NCI-H2227 treated with DMSO at 0.1 percent for 48 hours (cell line): Measurements from ENCODE around the gene DOCK4.

ENCODE experiments used
- DNase-seq: peaks from one replicate; lab custom pipeline; 2025; lab: John Stamatoyannopoulos, UW

The DOCK4 gene

GRCh38 chr7:112159351-112159750, 46.8 kb downstream of the DOCK4 start:
- no peak for DNase-seq

DNA sequence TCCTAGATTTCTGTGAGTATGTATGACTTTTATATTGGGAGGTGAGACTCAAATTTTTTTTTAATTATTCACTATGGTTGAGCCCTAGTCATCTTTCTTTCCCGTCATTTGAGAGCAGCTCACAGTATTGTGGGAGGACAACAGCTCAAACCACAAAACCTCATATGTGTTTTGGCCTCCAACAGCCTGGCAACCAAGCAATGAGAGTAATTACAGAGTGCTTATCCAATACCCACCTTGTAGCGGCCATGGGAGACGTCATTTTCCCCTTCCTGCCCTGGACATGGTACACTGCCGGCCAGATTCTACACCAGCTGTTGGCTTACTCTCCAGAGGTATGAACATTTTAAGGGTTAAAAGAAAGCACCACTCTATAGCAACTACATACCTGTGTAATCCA, 49.1 kb downstream of the DOCK4 start:
- DNase-seq: no peak

DNA sequence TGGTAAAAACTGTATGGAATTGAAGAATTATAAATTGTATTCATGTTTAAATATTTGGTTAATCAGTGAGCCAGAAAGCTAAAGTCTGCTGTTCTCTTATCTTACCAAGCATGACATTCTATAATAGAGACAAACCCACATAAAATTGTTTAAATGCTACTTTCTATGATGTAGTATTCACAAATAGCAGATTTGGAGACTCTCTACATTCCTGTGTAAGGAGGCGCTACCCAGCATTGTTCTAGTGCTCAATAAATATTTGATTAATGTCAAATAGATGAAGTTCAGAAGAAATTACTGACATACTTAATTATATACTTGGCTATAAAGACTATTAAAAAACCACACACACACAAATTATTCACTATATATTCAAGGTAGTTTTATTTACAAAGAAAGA, 49.8 kb downstream of the DOCK4 start:
- no peak for DNase-seq

DNA sequence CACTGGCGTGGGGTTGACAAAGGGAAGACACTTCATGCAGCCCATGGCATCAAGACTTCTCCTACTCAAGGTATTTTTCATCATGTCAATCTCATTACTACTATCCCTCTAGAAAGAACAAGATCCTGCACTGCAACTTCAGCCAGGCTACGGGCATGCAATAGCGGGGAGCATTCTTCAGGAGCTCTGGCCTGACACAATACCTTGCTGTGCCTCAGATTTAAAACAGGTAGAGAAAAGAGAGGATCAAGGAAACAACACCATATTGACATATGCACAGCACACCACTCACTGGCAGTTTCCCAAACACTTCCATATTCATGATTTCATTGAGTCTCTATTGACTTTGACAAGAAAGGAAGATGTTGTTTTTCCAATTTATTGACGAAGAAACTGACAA, 51.5 kb downstream of the DOCK4 start:
- no peak for DNase-seq

GRCh38 chr7:112152186-112152585, 54.0 kb downstream of the DOCK4 start:
- no peak for DNase-seq

DNA sequence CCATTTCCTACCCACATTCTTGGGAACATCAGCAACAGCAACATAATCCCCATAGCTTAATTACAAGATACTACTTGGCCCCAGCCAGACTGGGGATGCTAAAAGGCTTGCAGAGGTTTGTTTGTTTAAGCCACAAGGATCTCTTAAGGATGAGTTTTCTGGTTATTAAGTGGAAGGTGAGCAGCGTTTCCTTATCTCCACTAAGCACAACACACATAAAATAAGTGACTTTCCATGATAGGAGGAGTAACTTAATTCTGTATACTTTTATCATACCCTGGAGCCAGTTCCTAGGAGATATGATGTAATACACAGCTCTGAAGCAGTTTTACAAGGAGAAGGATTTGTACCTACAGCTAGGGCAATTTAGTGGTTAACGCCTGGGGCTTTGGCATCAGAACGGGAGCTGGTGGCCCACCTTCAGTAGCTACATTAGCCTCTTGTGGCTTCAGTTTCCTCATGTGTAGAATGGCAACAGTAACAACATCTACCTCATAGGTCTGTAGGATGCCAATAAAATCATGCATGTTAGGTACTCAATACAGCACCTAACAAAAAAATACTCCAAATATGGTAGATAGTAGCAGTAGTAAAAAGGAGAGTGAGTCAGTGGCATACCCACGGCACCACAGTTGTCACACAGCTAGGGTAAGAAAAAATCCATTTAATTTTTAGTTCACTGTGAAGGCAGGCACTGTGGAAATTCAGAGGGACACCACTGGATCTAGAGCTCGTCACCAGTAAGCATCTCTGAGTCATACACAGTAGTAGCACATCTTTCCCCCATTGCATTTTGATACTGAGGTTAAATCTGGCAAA, 55.2 kb downstream of the DOCK4 start:
- DNase-seq: peak; percentile 34

DNA sequence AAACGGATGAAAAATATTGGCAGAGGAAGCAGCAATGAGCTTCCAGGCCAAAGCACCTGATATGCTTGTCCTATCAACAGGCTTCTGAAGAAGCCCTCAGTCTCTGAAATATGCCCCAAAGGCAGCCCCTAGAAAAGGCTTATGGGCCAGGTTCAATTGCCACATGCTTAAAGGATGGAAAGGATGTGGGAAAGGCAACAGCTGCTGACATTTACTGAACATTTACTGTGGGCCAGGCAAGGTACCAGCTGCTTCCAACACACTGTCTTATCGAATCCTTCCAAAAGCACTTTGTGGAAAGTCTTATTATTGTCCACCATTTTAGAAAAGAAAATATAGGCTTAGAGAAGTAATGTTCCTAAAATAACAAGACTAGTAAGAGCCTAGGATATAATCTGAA, 56.5 kb downstream of the DOCK4 start:
- DNase-seq: no peak

- DNase-seq: peak; percentile 33
These were observed 58.3 kb downstream of the DOCK4 start for GRCh38 chr7:112147793-112148361.

GRCh38 chr7:112145206-112145605, 61.0 kb downstream of the DOCK4 start:
- no peak for DNase-seq

GRCh38 chr7:112144284-112145059, 61.7 kb downstream of the DOCK4 start:
- DNase-seq: no peak

DNA sequence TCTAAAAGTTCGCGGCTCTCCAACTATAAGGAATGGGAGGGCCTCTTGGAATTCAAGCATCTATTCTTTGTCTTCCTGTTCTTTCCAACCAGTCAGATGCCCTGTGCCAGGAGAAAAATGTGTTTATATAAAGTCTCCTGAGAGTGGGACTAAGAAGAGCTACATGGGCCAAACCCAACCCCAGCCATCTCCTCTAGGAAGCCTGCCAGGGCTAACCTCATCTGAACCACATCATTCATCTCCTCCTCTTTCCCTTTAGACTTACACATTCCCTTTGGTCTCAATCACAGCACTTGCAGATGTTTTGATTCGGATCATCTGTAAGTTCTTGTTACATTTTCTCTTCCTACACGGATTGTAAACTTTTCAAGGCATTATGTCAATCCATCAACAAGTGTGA, 62.6 kb downstream of the DOCK4 start:
- no peak for DNase-seq

GRCh38 chr7:112143136-112143535, 63.1 kb downstream of the DOCK4 start:
- no peak for DNase-seq

GRCh38 chr7:112140600-112140999, 65.6 kb downstream of the DOCK4 start:
- DNase-seq: no peak

DNA sequence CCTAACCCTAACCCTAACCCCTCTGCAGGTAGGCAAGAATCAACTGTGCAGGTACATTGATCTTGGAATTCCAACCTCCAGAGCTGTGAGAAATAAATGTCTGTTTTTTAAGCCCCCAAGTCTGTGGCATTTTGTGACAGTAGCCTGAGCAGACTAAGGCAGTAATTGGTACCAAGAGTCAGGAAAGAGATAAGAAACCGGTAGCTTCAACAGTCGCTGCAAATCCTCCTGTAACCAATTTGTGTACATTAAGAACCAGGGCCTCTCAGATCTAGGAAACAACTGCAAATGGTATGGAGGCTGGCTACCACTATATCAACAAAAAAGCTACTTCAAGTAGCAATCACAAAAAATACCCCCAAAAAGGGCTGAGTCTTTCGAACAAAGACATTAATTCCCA, 67.3 kb downstream of the DOCK4 start:
- no peak for DNase-seq

- DNase-seq: no peak
These were observed 67.8 kb downstream of the DOCK4 start for GRCh38 chr7:112138325-112138852.

GRCh38 chr7:112137141-112138101, 68.8 kb downstream of the DOCK4 start:
- DNase-seq: no peak

DNA sequence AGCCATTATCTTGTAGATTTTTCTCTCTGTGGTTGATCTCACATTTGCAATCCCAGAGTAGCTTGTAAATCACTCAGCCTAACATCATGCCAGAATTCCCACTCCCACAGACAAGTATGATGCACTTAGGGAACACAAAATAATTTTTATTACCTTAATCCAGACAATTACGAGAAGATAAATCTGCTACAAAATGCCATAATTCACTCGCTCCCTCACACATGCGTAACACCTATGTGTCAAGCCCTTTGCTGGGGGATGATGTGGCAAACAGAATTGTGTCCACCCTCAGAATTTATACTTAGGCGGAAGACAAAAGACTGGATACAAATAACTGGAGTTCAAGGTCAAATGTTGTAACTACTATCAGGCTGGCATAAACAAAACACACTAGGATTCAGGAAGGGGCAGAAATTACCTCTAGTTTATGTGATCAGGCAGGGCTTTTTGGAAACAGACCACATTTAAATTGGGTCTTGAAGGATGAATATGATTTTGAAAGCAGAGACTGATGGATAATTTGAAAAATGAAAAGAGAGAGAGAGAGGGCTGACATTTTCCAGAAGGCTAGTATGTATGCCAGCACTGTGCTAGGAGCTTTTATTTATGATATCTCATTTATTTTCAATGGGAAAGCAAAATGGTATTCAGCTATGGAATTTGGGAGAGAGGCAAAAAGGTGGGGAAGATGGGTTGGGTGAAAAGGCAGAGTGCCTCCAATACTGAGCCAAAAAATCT, 69.8 kb downstream of the DOCK4 start:
- DNase-seq: peak; percentile 93

GRCh38 chr7:112135815-112136214, 70.4 kb downstream of the DOCK4 start:
- no peak for DNase-seq

DNA sequence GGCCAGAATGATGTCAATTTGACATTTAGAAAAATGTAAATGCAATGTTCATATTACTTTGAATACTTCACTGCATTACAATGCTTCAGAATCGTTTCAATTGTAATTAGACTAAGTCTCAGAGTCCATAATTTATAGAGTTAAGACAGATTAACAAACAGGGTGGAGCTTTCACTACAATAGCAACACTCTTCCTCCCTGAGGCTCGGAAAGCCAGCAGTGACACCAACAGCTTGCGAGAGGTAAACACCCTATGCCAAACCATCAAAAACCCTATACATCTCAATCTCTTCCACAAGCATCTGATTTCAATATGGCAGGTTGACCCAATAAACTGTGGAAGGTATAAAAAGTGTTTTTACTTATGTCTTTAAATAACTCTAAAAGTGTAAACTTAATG, 72.2 kb downstream of the DOCK4 start:
- no peak for DNase-seq

DNA sequence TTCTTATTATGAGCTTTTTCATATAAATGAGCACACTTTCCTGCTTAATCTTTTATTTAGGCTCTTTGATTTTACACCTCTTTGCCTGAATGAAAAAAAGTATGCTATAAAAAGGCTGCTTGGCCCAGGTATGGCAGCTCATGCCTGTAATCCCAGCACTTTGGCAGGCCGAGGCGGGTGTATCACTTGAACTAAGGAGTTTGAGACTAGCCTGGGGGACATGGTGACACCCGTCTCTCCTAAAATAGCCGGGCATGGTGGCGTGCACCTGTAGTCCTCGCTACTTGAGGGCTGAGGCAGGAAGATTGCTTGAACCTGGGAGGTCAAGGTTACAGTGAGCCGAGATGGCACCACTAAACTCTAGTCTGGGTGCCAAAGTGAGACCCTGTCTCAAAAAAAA, 72.9 kb downstream of the DOCK4 start:
- no peak for DNase-seq
